Measurements from ENCODE around the gene COL13A1.

COL13A1 gene

GRCh38 chr10:69976795-69977546 is 175.3 kb downstream of the COL13A1 start:
- no peak overlapping the region for H3K4me3 ChIP-seq (ENCODE audit: low read length)

GRCh38 chr10:69979174-69979573 is 177.5 kb downstream of the COL13A1 start:
- no peak for DNase-seq (ENCODE audit: low read depth)
- no peak for TF ChIP-seq CTCF (conservative IDR thresholded peaks at IDR 0.05; ENCODE audit: low read length)
- no peak overlapping the region for H3K4me3 ChIP-seq (ENCODE audit: low read length)

More at GRCh38 chr10:69976795-69977546, 175.3 kb downstream of the COL13A1 start:
- no peak for DNase-seq (ENCODE audit: low read depth)
- TF ChIP-seq CTCF (conservative IDR thresholded peaks at IDR 0.05; ENCODE audit: low read length): no peak

GRCh38 chr10:69980672-69981071 is 179.0 kb downstream of the COL13A1 start:
- TF ChIP-seq CTCF (conservative IDR thresholded peaks at IDR 0.05; ENCODE audit: low read length): no peak

GRCh38 chr10:69988094-69988493 is 186.4 kb downstream of the COL13A1 start:
- no peak for DNase-seq (ENCODE audit: low read depth)
- H3K4me3 ChIP-seq (ENCODE audit: low read length): no peak overlapping the region

More at GRCh38 chr10:69980672-69981071, 179.0 kb downstream of the COL13A1 start:
- no peak for DNase-seq (ENCODE audit: low read depth)
- H3K4me3 ChIP-seq (ENCODE audit: low read length): no peak overlapping the region

GRCh38 chr10:69991151-69991550 is 189.4 kb downstream of the COL13A1 start:
- no peak for TF ChIP-seq CTCF (conservative IDR thresholded peaks at IDR 0.05; ENCODE audit: low read length)
- no peak for DNase-seq (ENCODE audit: low read depth)
- H3K4me3 ChIP-seq (ENCODE audit: low read length): no peak overlapping the region

More at GRCh38 chr10:69988094-69988493, 186.4 kb downstream of the COL13A1 start:
- no peak for TF ChIP-seq CTCF (conservative IDR thresholded peaks at IDR 0.05; ENCODE audit: low read length)

- DNase-seq (ENCODE audit: low read depth): peak; percentile 23
- TF ChIP-seq CTCF (conservative IDR thresholded peaks at IDR 0.05; ENCODE audit: low read length): no peak
- no peak overlapping the region for H3K4me3 ChIP-seq (ENCODE audit: low read length)
Observed at GRCh38 chr10:69994262-69994661, 192.6 kb downstream of the COL13A1 start.

- no peak for TF ChIP-seq CTCF (conservative IDR thresholded peaks at IDR 0.05; ENCODE audit: low read length)
- no peak for DNase-seq (ENCODE audit: low read depth)
- no peak overlapping the region for H3K4me3 ChIP-seq (ENCODE audit: low read length)
Observed at GRCh38 chr10:69996611-69997010, 194.9 kb downstream of the COL13A1 start.
